Mucosa of stomach (tissue), 1 donor: ENCODE results near the gene EIF4G3.
"Not testable (repeated sequence)": the region's sequence is repeated elsewhere in the genome, so short reads cannot be mapped to it uniquely, and the experiment has no call there.

Experiments
- H3K27me3 ChIP-seq: one replicate; pipeline ENCODE4 v1.7.0; 2013; ENCODE audit warnings: mild to moderate bottlenecking, low read length; ENCODE audit not compliant: control insufficient read depth, insufficient read depth
- H3K36me3 ChIP-seq: one replicate; pipeline ENCODE4 v1.7.0; 2013; ENCODE audit warnings: low read length; ENCODE audit not compliant: control insufficient read depth, insufficient read depth
- H3K4me1 ChIP-seq: one replicate; pipeline ENCODE4 v1.7.0; 2013; ENCODE audit warnings: mild to moderate bottlenecking, low read length; ENCODE audit not compliant: control insufficient read depth, insufficient read depth
- H3K4me3 ChIP-seq: one replicate; pipeline ENCODE4 v1.7.0; 2013; ENCODE audit warnings: low read length
- H3K9ac ChIP-seq: one replicate; pipeline ENCODE4 v1.7.0; 2013; ENCODE audit warnings: mild to moderate bottlenecking, low read length, moderate library complexity
- H3K9me3 ChIP-seq: one replicate; pipeline ENCODE4 v1.7.0; 2013; ENCODE audit warnings: mild to moderate bottlenecking, low read length, moderate library complexity; ENCODE audit not compliant: control insufficient read depth
- donor health status: Pancreatic carcinoma.

The EIF4G3 gene

DNA sequence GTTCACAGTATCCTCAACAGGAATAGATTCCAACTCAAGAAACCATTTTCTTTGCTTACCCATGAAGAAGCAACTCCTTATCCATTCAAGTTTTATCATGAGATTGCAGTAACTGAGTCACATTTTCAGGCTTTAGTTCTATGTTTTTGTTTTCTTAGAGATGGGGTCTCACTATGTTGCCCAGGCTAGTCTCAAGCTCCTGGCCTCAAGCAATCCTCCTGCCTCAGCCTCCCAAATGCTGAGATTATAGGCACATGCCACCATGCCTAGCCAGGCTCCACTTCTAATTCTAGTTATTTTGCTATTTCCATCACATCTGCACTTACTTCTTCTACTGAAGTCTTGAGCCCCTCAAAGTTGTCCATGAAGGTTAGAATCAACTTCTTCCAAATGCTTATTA is 246.3 kb downstream of the EIF4G3 start:
- no peaks in the 10 kb centered on the region for H3K4me1 ChIP-seq
- H3K9me3 ChIP-seq, result no peaks in the 10 kb centered on the region
- no peaks in the 10 kb centered on the region for H3K27me3 ChIP-seq
- H3K4me3 ChIP-seq, result no peak overlapping the region
- H3K36me3 ChIP-seq, result no peaks in the 10 kb centered on the region
- no peak overlapping the region for H3K9ac ChIP-seq

DNA sequence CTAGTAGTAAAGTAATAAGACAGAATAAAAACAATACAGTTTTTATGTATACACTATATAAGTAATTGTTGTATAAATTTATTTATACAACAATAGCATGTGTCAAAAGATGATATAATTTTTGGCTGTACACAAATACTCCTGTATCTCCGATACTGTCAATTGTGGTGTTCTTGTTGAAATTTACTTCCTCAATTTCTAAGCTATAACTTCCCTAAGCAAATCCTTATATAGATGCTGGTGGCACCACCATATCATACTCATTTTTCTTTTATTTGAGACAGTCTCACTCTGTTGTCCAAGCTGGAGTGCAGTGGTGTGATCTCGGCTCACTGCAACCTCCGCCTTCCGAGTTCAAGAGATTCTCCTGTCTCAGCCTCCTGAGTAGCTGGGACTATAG is 248.6 kb downstream of the EIF4G3 start:
- Histone ChIP-seq H3K4me3 (no peak overlapping the region), H3K9me3 (no peaks in the 10 kb centered on the region), H3K27me3 (no peaks in the 10 kb centered on the region), H3K4me1 (no peaks in the 10 kb centered on the region), H3K9ac (no peak overlapping the region), H3K36me3 (no peaks in the 10 kb centered on the region)

DNA sequence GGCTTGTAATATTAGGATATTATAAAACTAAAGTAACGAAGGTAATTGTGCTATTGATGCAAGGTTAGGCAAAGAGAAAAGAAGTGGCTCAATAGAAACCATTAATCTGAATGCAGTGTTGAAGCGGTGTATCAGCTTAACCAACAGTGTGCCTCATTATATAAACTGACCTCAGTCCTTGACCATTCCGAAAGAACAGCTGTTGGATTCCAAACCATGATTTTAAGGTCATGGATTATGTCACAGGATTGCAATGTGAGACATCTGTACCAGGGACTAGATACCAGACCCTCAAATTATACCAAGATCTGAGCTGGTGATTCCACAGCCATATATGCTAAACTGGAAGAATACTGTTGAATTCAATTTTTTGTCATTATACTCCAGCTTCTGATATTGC is 255.4 kb downstream of the EIF4G3 start:
- Histone ChIP-seq H3K4me1 (no peaks in the 10 kb centered on the region), H3K27me3 (no peaks in the 10 kb centered on the region), H3K4me3 (no peak overlapping the region), H3K9ac (no peak overlapping the region), H3K36me3 (no peaks in the 10 kb centered on the region), H3K9me3 (no peaks in the 10 kb centered on the region)

DNA sequence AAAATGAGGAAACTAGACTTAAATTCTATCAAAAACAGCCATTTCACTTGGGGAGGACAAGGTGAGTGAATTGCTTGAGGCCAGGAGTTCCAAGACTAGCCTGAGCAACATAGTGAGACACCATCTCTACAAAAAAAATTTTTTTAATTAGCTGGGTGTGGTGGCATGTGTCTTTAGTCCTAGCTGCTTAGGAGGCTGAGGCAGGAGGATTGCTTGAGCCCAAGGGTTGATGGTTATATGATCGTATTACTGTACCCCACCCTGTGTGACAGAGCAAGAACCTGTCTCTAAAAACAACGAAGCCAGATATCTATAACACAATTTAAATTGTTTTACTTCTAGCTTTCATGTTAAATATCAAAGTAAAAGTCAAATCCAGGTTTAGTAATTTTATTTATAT is 263.5 kb downstream of the EIF4G3 start:
- no peaks in the 10 kb centered on the region for H3K27me3 ChIP-seq
- no peaks in the 10 kb centered on the region for H3K4me1 ChIP-seq
- no peak overlapping the region for H3K4me3 ChIP-seq

DNA sequence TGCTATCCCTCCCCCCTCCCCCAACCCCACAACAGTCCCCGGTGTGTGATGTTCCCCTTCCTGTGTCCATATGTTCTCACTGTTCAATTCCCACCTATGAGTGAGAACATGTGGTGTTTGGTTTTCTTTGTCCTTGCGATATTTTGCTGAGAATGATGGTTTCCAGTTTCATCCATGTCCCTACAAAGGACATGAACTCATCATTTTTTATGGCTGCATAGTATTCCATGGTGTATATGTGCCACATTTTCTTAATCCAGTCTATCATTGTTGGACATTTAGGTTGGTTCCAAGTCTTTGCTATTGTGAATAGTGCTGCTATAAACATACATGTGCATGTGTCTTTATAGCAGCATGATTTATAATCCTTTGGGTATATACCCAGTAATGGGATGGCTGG is 269.2 kb downstream of the EIF4G3 start:
- H3K36me3 ChIP-seq, H3K4me1 ChIP-seq, H3K9ac ChIP-seq, H3K27me3 ChIP-seq, H3K9me3 ChIP-seq, H3K4me3 ChIP-seq: not testable (repeated sequence)

More for the DNA sequence above, 263.5 kb downstream of the EIF4G3 start:
- Histone ChIP-seq H3K36me3 (no peaks in the 10 kb centered on the region), H3K9me3 (no peaks in the 10 kb centered on the region), H3K9ac (no peak overlapping the region)

DNA sequence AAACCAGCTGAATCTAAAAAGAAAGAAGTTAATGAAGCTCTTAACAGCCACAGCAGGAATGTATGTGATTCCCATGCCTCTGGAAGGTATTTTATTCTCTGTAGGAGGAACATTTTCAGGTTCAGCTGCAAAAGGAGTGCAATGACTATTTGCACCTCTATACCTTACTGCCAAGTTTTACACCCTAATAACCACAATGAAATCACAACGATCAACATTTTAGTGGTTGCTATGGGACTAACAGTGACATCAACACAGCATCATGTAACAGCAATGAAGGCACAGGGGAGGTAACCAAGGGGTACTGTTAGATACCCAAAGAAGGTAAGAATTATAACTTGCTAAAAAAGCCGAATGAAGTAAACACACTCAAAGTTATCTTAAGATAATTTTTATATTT is 273.3 kb downstream of the EIF4G3 start:
- no peak overlapping the region for H3K4me3 ChIP-seq

DNA sequence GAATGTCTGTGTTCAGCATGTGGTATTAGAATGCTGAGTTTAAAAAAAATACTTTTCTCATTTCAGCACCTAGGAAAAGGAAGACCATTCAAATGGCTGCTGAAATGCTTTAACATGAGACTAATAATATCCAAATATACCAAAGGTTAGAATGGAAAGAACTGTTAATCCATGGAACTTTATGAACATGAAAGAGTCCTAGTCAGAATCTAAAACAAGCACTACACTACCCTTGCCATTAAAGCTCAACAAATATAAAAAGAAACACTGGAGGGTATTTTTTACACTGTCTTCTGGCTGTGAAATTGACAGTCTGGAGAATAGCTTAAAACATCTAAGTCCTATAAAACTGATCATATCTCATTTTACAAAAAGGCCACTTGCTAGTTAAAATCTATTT is 276.6 kb downstream of the EIF4G3 start:
- peaks cover 4% of the 10 kb centered on the region for H3K4me1 ChIP-seq
- H3K36me3 ChIP-seq, result no peaks in the 10 kb centered on the region
- no peaks in the 10 kb centered on the region for H3K27me3 ChIP-seq
- H3K4me3 ChIP-seq, result no peak overlapping the region
- no peaks in the 10 kb centered on the region for H3K9me3 ChIP-seq
- no peak overlapping the region for H3K9ac ChIP-seq

More for the DNA sequence above, 273.3 kb downstream of the EIF4G3 start:
- no peaks in the 10 kb centered on the region for H3K27me3 ChIP-seq
- no peak overlapping the region for H3K9ac ChIP-seq
- H3K36me3 ChIP-seq, result no peaks in the 10 kb centered on the region
- H3K9me3 ChIP-seq, result no peaks in the 10 kb centered on the region
- H3K4me1 ChIP-seq, result no peaks in the 10 kb centered on the region

DNA sequence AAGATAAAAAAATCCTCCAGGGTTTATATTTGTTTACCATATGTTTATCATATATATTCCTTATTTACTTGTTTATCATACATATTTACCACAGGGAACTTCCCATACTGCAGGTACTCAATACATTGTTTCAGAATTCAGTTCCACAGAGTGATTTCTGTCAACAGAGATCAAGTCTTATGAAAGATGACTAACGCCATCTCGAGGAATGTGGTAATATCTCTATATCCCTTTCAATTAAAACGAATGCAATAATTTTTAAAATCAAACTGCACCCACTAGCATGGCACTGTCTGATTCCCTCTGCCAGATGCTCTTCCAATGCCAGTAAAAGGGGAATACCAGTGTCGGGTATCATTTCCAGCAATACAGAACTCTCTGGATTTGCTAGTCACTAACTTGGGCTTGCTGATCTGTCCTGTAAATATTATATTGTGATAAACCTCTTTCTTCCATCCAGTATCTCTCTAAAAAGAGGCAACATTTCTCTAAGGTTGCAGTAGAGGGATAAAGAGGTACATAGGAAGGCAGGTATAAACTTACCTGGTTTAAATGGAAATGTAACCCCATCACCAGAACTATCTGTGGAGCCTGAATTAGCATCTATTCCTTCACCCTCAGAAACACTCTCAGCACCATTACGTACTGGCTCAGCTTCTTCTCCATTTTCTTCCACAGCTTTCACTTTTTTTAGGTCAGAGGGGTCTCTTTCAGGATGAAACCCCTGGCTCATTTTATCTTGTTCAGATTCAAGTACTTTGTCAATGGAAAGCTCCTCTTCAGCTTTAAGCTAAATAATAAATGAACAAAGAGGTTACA is 277.3 kb downstream of the EIF4G3 start:
- peaks cover 4% of the 10 kb centered on the region for H3K4me1 ChIP-seq
- no peak overlapping the region for H3K9ac ChIP-seq
- H3K27me3 ChIP-seq, result no peaks in the 10 kb centered on the region
- no peak overlapping the region for H3K4me3 ChIP-seq
- H3K9me3 ChIP-seq, result no peaks in the 10 kb centered on the region
- H3K36me3 ChIP-seq, result no peaks in the 10 kb centered on the region

DNA sequence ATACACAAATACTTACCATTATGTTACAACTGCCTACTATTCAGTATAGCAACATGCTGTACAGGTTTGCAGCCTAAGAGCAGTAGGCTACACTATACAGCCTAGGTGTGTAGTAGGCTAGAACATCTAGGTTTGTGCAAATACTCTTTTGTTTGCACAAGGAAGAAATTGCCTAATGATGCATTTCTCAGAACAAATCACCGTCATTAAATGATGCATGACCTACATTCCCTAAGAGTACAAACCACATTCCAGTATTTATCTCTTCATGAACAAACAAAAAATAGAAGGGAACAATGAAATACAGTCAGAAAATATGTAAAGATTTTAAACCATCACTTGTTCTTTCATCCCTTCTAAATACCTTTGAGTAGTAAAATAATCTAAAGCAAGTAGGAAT is 279.9 kb downstream of the EIF4G3 start:
- peaks cover 4% of the 10 kb centered on the region for H3K4me1 ChIP-seq
- no peaks in the 10 kb centered on the region for H3K36me3 ChIP-seq
- H3K9ac ChIP-seq, result no peak overlapping the region
- H3K9me3 ChIP-seq, result no peaks in the 10 kb centered on the region
- no peaks in the 10 kb centered on the region for H3K27me3 ChIP-seq
- no peak overlapping the region for H3K4me3 ChIP-seq

DNA sequence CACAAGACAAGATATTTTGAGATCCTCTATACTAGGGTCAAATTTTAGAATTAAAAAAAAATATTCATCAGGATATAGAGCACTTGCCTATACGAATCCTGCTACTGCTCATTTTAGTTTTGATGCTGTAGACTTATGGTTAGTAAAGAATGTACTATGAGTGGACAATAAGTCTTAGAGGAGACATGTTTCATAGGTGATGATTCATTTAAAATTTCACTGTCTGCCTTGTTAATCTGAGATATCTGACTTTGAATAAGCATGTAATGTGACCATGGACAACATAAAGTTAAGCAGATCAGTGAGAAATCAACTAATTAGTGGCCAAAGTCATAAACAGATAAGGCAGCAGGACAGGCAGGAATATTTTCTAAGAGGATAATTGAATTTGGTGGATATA is 282.8 kb downstream of the EIF4G3 start:
- Histone ChIP-seq H3K27me3 (no peaks in the 10 kb centered on the region), H3K4me3 (no peak overlapping the region)

DNA sequence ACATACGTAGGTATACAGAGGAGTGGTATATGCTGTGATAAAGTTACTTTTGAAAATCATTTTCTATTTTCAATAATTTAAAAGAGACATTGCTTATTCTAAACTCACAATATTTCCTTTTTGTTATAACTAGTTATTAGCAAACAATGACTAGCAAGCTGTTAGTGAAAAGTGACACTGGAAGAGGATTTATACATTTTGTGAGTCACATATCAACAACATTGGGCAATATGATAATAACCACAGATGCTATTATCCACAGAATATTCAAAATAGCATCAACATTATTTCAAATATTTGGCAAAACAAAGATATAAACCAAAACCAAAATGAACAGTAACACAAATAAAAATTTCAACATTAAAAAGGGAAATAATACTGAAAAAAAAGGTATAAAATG is 285.6 kb downstream of the EIF4G3 start:
- Histone ChIP-seq H3K9ac (no peak overlapping the region), H3K9me3 (no peaks in the 10 kb centered on the region), H3K4me3 (no peak overlapping the region), H3K36me3 (no peaks in the 10 kb centered on the region), H3K4me1 (no peaks in the 10 kb centered on the region), H3K27me3 (no peaks in the 10 kb centered on the region)

More for the DNA sequence above, 282.8 kb downstream of the EIF4G3 start:
- H3K9me3 ChIP-seq, result no peaks in the 10 kb centered on the region
- no peaks in the 10 kb centered on the region for H3K36me3 ChIP-seq
- H3K9ac ChIP-seq, result no peak overlapping the region
- H3K4me1 ChIP-seq, result peaks cover 4% of the 10 kb centered on the region

DNA sequence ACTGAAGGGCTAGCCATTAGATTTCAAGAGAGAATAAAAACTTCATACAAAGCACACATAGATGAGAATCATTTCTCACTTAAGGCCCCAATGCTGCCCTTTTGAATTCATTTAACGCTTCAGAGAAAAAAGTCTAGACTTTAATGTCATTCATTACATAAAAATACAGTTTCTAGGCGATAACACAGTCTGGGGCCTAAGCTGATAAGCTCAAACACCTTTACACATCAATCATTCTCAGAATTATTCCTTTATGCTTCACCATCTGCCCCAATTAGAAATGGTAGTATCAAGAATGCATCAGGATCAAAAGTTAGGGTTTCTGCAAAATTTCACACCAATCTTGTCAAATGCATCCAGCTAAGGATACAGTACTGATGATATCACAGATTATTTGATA is 289.5 kb downstream of the EIF4G3 start:
- H3K36me3 ChIP-seq, result no peaks in the 10 kb centered on the region
- H3K27me3 ChIP-seq, result no peaks in the 10 kb centered on the region
- no peaks in the 10 kb centered on the region for H3K9me3 ChIP-seq
- no peak overlapping the region for H3K4me3 ChIP-seq
- no peaks in the 10 kb centered on the region for H3K4me1 ChIP-seq
- no peak overlapping the region for H3K9ac ChIP-seq

DNA sequence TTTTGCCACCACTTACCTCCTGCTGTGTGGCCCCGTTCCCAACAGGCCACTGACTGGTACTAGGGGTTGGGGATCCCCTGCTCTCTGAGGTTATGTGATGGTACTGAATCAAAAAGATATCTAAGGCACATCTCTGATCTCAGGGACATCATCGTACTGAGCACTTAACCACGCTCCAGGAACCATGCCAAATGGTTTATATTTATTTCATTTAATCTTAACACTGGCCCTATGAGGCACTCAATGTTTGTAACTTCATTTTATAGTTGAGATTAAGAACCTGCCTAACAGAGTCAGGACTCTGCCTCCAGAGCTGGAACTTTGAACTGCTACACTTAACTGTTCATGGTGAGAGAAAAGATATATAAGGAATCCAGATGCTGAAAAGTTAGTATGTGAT is 291.6 kb downstream of the EIF4G3 start:
- H3K9me3 ChIP-seq, result no peaks in the 10 kb centered on the region
- H3K9ac ChIP-seq, result no peak overlapping the region

More for the DNA sequence above, 291.6 kb downstream of the EIF4G3 start:
- H3K27me3 ChIP-seq, result no peaks in the 10 kb centered on the region
- H3K4me1 ChIP-seq, result no peaks in the 10 kb centered on the region
- H3K36me3 ChIP-seq, result no peaks in the 10 kb centered on the region
- H3K4me3 ChIP-seq, result no peak overlapping the region
